Naive B cell (primary cell): ENCODE measurements around the gene RPL28. TPM values are rescaled to one million over a fixed set of nuclear protein-coding genes. Genes with fewer than 3 reads are reported as not detected.

Experiments used
- ATAC-seq, 2 donors: fragments of 150-1000 bp; cut with Tn5 transposase; 2 replicates each; pipeline ENCODE4 v1.10.0; 2021; ENCODE audit warnings: low read depth in 2 of 2, mild to moderate bottlenecking in 2 of 2, moderate library complexity in 2 of 2
- DNase-seq: peaks from one replicate; pipeline ENCODE4 v3.0.0; 2022
- H3K27ac Mint-ChIP-seq, 6 donors: one replicate each; pipeline ENCODE4 v1.8.0; 2020 to 2022; ENCODE audit warnings: mild to moderate bottlenecking in 6 of 6, mixed read lengths in 6 of 6, moderate library complexity in 5 of 6, inconsistent platforms in 2 of 6
- H3K27me3 Mint-ChIP-seq, 3 donors: one replicate each; pipeline ENCODE4 v1.8.0; 2021 to 2022; ENCODE audit warnings: mixed read lengths in 3 of 3, mild to moderate bottlenecking in 1 of 3
- H3K36me3 Mint-ChIP-seq, 2 donors: one replicate each; pipeline ENCODE4 v1.8.0; 2020 to 2022; ENCODE audit warnings: mixed read lengths in 2 of 2, inconsistent platforms in 1 of 2, mild to moderate bottlenecking in 1 of 2
- H3K4me1 Mint-ChIP-seq, 3 donors: one replicate each; pipeline ENCODE4 v1.8.0; 2020 to 2022; ENCODE audit warnings: mixed read lengths in 3 of 3, inconsistent platforms in 1 of 3, mild to moderate bottlenecking in 1 of 3, moderate library complexity in 1 of 3
- H3K4me3 Mint-ChIP-seq, 8 donors: one replicate each; pipeline ENCODE4 v1.8.0; 2020 to 2022; ENCODE audit warnings: mild to moderate bottlenecking in 8 of 8, mixed read lengths in 8 of 8, moderate library complexity in 8 of 8, inconsistent platforms in 2 of 8
- H3K9me3 Mint-ChIP-seq, 7 donors: one replicate each; pipeline ENCODE4 v1.8.0; 2020 to 2022; ENCODE audit warnings: mixed read lengths in 7 of 7, mild to moderate bottlenecking in 5 of 7, inconsistent platforms in 2 of 7, moderate library complexity in 1 of 7
- polyA plus RNA-seq, 6 donors: library from polyadenylated mRNA; unstranded; fragments of 300-500 nt; fragmentation: Illumina TruSeq; gene quantifications; one replicate each; pipeline ENCODE4 v1.2.3, GENCODE V29; 2021; ENCODE audit warnings: low read depth in 6 of 6

The RPL28 gene
- polyA plus RNA-seq, 6 donors from 2014 or later, result 229 to 734 (median 601) TPM

- Mint-ChIP-seq H3K27me3 (peaks cover 31 to 45% (median 34%) of the 10 kb centered on the region in 3 donors), H3K4me1 (peaks cover 7 to 25% (median 16%) of the 10 kb centered on the region in 3 donors), H3K27ac (no peak overlapping the region), H3K36me3 (peaks cover 5 to 22% of the 10 kb centered on the region in 2 donors), H3K9me3 (peaks cover 0 to 3% (median 0%) of the 10 kb centered on the region in 7 donors), H3K4me3 (peak overlapping the region in 1 of 8 donors; percentile 29)
- DNase-seq (no peak), ATAC-seq (no peak)
Measured at GRCh38 chr19:55449469-55449868, 63.7 kb downstream of the RPL28 start.

- H3K27me3 Mint-ChIP-seq, result peaks cover 19 to 36% (median 21%) of the 10 kb centered on the region in 3 donors
- DNase-seq (no peak), ATAC-seq (peak; percentile 59 to 61)
- peak overlapping the region in 2 of 6 donors; percentile 80 to 86 for H3K27ac Mint-ChIP-seq
- peak overlapping the region; percentile 41 to 86 (median 84) for H3K4me3 Mint-ChIP-seq
- H3K4me1 Mint-ChIP-seq, result peaks cover 7 to 32% (median 15%) of the 10 kb centered on the region in 3 donors
- H3K36me3 Mint-ChIP-seq, result peaks cover 5 to 33% of the 10 kb centered on the region in 2 donors
- H3K9me3 Mint-ChIP-seq, result peaks cover 0 to 3% (median 0%) of the 10 kb centered on the region in 7 donors
Measured at GRCh38 chr19:55451163-55451964, 65.6 kb downstream of the RPL28 start.

- no peak for DNase-seq
- peaks cover 7 to 32% (median 15%) of the 10 kb centered on the region in 3 donors for H3K4me1 Mint-ChIP-seq
- ATAC-seq, result peak; percentile 39 to 44
- H3K27me3 Mint-ChIP-seq, result peaks cover 19 to 36% (median 21%) of the 10 kb centered on the region in 3 donors
- peaks cover 5 to 33% of the 10 kb centered on the region in 2 donors for H3K36me3 Mint-ChIP-seq
- peak overlapping the region; percentile 15 to 84 (median 81) for H3K4me3 Mint-ChIP-seq
- peaks cover 0 to 3% (median 0%) of the 10 kb centered on the region in 7 donors for H3K9me3 Mint-ChIP-seq
- peak overlapping the region in 2 of 6 donors; percentile 80 to 95 for H3K27ac Mint-ChIP-seq
Measured at GRCh38 chr19:55451965-55452748, 66.4 kb downstream of the RPL28 start.

Other genes starting within 250 kb of the RPL28 start
- not detected for gene TNNT1, start 236.7 kb upstream of the RPL28 start, polyA plus RNA-seq
- gene TNNI3, start 228.2 kb upstream of the RPL28 start, polyA plus RNA-seq, result not detected
- not detected for gene DNAAF3, start 219.3 kb upstream of the RPL28 start, polyA plus RNA-seq
- gene SYT5, start 205.6 kb upstream of the RPL28 start, polyA plus RNA-seq, result 1 to 10 TPM in 5 of 6 donors, under 1 TPM in 1; 0.92 to 2.6 (median 1.6) TPM
- gene PTPRH, start 176.4 kb upstream of the RPL28 start, polyA plus RNA-seq, result not detected
- gene TMEM86B, start 157.2 kb upstream of the RPL28 start, polyA plus RNA-seq, result 1 to 10 TPM in 2 of 6 donors, under 1 TPM in 2, not detected in 2; 0.25 to 1.5 (median 0.76) TPM
- gene PPP6R1, start 126.9 kb upstream of the RPL28 start, polyA plus RNA-seq, result 10 to 100 TPM; 21.4 to 81.1 (median 41.1) TPM
- gene HSPBP1, start 105.8 kb upstream of the RPL28 start, polyA plus RNA-seq, result 10 to 100 TPM; 22.6 to 40.0 (median 32.6) TPM
- gene BRSK1, start 101.9 kb upstream of the RPL28 start, polyA plus RNA-seq, result not detected
- gene TMEM150B, start 60.6 kb upstream of the RPL28 start, polyA plus RNA-seq, result not detected
- 1 to 10 TPM in 4 of 6 donors, under 1 TPM in 1, not detected in 1; 0.83 to 2.4 (median 1.3) TPM for gene KMT5C, start 46.1 kb upstream of the RPL28 start, polyA plus RNA-seq
- not detected for gene COX6B2, start 31.2 kb upstream of the RPL28 start, polyA plus RNA-seq
- gene GARIN5B, start 22.7 kb upstream of the RPL28 start, polyA plus RNA-seq, result not detected
- not detected for gene IL11, start 15.5 kb upstream of the RPL28 start, polyA plus RNA-seq
- gene TMEM190, start 9.1 kb upstream of the RPL28 start, polyA plus RNA-seq, result not detected
- gene TMEM238, start 1.6 kb upstream of the RPL28 start, polyA plus RNA-seq, result under 1 TPM in 4 of 6 donors, not detected in 2; 0.29 to 0.90 (median 0.40) TPM
- 10 to 100 TPM; 18.8 to 41.3 (median 30.6) TPM for gene UBE2S, start 21.9 kb downstream of the RPL28 start, polyA plus RNA-seq
- not detected for gene SHISA7, start 57.4 kb downstream of the RPL28 start, polyA plus RNA-seq
- gene ISOC2, start 75.7 kb downstream of the RPL28 start, polyA plus RNA-seq, result 10 to 100 TPM; 21.8 to 57.9 (median 28.0) TPM
- not detected for gene C19orf85, start 78.8 kb downstream of the RPL28 start, polyA plus RNA-seq
- 1 to 10 TPM in 2 of 6 donors, under 1 TPM in 3, not detected in 1; 0.16 to 2.2 (median 0.94) TPM for gene ZNF628, start 90.7 kb downstream of the RPL28 start, polyA plus RNA-seq
- gene NAT14, start 99.3 kb downstream of the RPL28 start, polyA plus RNA-seq, result 1 to 10 TPM; 3.4 to 7.5 (median 4.8) TPM
- under 1 TPM in 4 of 6 donors, not detected in 2; 0.05 to 0.11 (median 0.09) TPM for gene SSC5D, start 102.5 kb downstream of the RPL28 start, polyA plus RNA-seq
- gene SBK2, start 151.2 kb downstream of the RPL28 start, polyA plus RNA-seq, result not detected
- gene SBK3, start 159.6 kb downstream of the RPL28 start, polyA plus RNA-seq, result not detected
- under 1 TPM; 0.13 to 0.85 (median 0.40) TPM for gene ZNF579, start 194.9 kb downstream of the RPL28 start, polyA plus RNA-seq
- 1 to 10 TPM; 2.3 to 5.2 (median 3.2) TPM for gene FIZ1, start 213.6 kb downstream of the RPL28 start, polyA plus RNA-seq
- gene ZNF524, start 214.4 kb downstream of the RPL28 start, polyA plus RNA-seq, result 10 to 100 TPM; 25.1 to 42.1 (median 37.1) TPM
- gene ZNF865, start 219.7 kb downstream of the RPL28 start, polyA plus RNA-seq, result under 1 TPM in 4 of 6 donors, not detected in 2; 0.12 to 0.60 (median 0.18) TPM
- gene ZNF784, start 238.6 kb downstream of the RPL28 start, polyA plus RNA-seq, result 1 to 10 TPM in 4 of 6 donors, under 1 TPM in 1, not detected in 1; 0.95 to 3.5 (median 2.7) TPM